ENCODE results near the gene GABRG3. TPM values are rescaled to one million over a fixed set of nuclear protein-coding genes. Genes with fewer than 3 reads are reported as not detected.

Gene GABRG3
- total RNA-seq, 4 donors from 2014 or later = not detected

DNA sequence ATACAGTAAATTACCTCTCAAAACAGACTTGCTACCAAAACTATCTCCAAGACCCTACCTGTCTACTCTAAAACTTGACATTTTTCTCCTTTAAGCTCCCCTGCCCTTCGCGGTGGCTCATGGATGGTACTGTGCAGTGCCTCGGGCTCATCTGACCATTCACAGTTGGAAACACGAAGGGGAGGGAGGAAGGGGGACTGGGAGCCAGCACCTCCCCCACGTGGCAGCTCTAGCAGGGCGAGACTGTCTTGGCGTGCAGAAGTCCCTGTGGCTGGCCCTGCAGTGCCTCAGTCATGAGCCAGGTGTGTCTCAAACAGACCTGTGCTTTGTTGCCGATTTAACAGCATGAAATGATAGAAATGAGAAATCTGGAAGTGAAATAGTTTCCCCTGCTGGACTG lies 372.0 kb downstream of the GABRG3 start:
- H3K27me3 ChIP-seq = no peaks in the 10 kb centered on the region
- DNase-seq (ENCODE audit: extremely low spot score) = peak; percentile 57
- H3K36me3 ChIP-seq = no peaks in the 10 kb centered on the region
- H3K4me1 ChIP-seq = no peaks in the 10 kb centered on the region
- WGBS = 58% methylated on average over 8 of the region's 8 CpGs
- no peak overlapping the region for H3K4me3 ChIP-seq
- peaks cover 0 to 6% (median 0%) of the 10 kb centered on the region in 4 donors for H3K9me3 ChIP-seq
- no peak overlapping the region for H3K27ac ChIP-seq (replicated peaks in 1 of 4)
- intact Hi-C loops (cut with DNase I) = no loop called here
- TF ChIP-seq POLR2A (IDR thresholded peaks at IDR 0.05; ENCODE audit: low read depth) (no peak), POLR2AphosphoS5 (IDR thresholded peaks at IDR 0.05) (no peak), EP300 (IDR thresholded peaks at IDR 0.05) (no peak)
- TF ChIP-seq, protein P1, sequence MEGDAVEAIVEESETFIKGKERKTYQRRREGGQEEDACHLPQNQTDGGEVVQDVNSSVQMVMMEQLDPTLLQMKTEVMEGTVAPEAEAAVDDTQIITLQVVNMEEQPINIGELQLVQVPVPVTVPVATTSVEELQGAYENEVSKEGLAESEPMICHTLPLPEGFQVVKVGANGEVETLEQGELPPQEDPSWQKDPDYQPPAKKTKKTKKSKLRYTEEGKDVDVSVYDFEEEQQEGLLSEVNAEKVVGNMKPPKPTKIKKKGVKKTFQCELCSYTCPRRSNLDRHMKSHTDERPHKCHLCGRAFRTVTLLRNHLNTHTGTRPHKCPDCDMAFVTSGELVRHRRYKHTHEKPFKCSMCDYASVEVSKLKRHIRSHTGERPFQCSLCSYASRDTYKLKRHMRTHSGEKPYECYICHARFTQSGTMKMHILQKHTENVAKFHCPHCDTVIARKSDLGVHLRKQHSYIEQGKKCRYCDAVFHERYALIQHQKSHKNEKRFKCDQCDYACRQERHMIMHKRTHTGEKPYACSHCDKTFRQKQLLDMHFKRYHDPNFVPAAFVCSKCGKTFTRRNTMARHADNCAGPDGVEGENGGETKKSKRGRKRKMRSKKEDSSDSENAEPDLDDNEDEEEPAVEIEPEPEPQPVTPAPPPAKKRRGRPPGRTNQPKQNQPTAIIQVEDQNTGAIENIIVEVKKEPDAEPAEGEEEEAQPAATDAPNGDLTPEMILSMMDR (IDR thresholded peaks at IDR 0.05) = no peak

DNA sequence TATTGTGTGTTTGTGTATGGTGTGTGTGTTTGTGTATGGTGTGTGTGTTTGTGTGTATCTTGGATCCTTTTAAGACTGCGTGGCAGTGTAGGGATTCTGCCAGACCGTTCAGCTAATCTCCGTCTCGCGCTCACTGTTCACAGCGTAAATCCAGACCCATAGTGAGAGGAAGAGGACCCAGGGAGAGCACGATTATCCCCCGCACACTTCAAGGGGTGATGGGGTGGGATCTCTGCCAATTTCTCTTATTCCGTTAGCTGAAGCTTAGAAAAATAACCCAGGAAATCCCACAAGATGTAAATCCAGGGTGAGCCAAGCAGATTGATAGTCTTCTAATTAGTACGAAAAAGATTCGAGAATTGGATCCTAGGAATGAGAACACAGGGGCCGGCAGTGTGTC lies 381.2 kb downstream of the GABRG3 start:
- H3K4me3 ChIP-seq = no peak overlapping the region
- TF ChIP-seq, protein P1 (IDR thresholded peaks at IDR 0.05) = no peak
- TF ChIP-seq POLR2A (IDR thresholded peaks at IDR 0.05; ENCODE audit: low read depth) = no peak
- TF ChIP-seq POLR2AphosphoS5 (IDR thresholded peaks at IDR 0.05) = no peak
- TF ChIP-seq EP300 (IDR thresholded peaks at IDR 0.05) = no peak
- H3K4me1 ChIP-seq = no peaks in the 10 kb centered on the region
- H3K27ac ChIP-seq (replicated peaks in 1 of 4) = no peak overlapping the region
- intact Hi-C loops (cut with DNase I) = loop anchor here (10.0 kb wide), 1 partner anchor 297 kb away; no protein-coding TSS in a partner anchor
- peaks cover 0 to 5% (median 0%) of the 10 kb centered on the region in 4 donors for H3K27me3 ChIP-seq
- no peak for DNase-seq (ENCODE audit: extremely low spot score)
- no peaks in the 10 kb centered on the region for H3K36me3 ChIP-seq
- WGBS = 56% methylated on average over 12 of the region's 12 CpGs
- peaks cover 0 to 9% (median 0%) of the 10 kb centered on the region in 4 donors for H3K9me3 ChIP-seq

DNA sequence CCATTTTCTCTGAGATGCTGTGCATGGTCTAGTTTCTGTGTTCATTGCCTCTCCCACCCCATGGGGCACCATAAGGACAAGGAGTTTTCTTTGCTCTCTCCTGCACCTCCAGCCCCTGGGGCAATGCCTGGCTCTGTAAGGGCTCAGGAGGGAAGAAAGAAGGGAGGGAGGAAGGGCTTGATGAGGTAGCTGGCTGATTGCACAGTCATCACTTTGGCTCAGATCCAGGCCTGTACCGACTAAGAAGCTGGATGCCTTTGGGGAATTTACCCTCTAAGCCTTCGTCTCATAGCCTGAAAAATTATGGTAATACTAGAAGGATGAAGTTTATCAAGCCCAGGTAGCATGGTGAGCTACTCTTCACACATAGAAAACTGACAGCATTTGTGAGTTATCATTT lies 382.9 kb downstream of the GABRG3 start:
- H3K27ac ChIP-seq (replicated peaks in 1 of 4) = no peak overlapping the region
- H3K4me3 ChIP-seq = no peak overlapping the region
- no peaks in the 10 kb centered on the region for H3K36me3 ChIP-seq
- peaks cover 0 to 13% (median 0%) of the 10 kb centered on the region in 4 donors for H3K27me3 ChIP-seq
- WGBS = 23% methylated on average over 2 of the region's 2 CpGs
- H3K4me1 ChIP-seq = peaks cover 0 to 5% (median 5%) of the 10 kb centered on the region in 4 donors
- peaks cover 0 to 5% (median 0%) of the 10 kb centered on the region in 4 donors for H3K9me3 ChIP-seq
- intact Hi-C loops (cut with DNase I) = loop anchor here (10.0 kb wide), 1 partner anchor 299 kb away; no protein-coding TSS in a partner anchor
- no peak for DNase-seq (ENCODE audit: extremely low spot score)
- TF ChIP-seq POLR2AphosphoS5 (IDR thresholded peaks at IDR 0.05) (no peak), POLR2A (IDR thresholded peaks at IDR 0.05; ENCODE audit: low read depth) (no peak), EP300 (IDR thresholded peaks at IDR 0.05) (no peak)
- TF ChIP-seq, protein P1 (IDR thresholded peaks at IDR 0.05) = no peak

DNA sequence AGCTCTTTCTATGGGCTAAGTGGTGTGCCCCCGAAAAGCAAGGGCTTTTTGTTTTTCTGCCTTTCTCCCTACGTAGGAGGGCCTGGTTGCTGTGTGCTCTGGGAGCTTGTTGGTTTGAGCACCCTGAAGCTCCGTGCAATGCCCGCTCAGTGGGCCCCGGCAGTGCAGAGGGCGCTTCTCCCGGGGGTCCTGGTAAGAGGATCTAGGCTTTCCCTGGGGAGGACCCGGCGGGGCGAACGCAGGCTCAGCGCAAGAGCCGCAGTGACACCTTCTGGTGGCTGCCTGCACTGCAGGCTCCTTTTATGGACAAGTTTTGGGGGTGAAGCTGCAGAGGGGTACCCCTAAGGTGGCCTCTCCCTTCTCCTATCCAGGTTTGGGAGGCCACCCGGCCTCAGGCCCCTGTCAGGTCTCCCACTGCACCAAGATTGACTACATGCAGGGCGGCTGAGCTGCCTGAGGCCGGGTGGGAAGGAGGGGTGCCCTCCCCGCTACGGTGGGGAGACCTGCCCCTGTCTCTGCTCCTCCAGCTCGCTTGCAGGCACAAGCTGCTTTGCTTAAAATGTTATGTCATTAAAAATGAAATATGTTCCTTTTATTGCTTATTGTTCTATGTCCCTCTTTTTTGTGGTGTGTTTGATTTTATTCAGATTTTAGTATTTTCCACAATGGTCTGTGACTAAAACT lies 387.9 kb downstream of the GABRG3 start:
- Histone ChIP-seq H3K27me3 (peaks cover 0 to 11% (median 0%) of the 10 kb centered on the region in 4 donors), H3K9me3 (peaks cover 0 to 5% (median 0%) of the 10 kb centered on the region in 4 donors), H3K27ac (replicated peaks in 1 of 4) (no peak overlapping the region), H3K4me1 (peaks cover 0 to 7% (median 5%) of the 10 kb centered on the region in 4 donors), H3K4me3 (peak overlapping the region in 1 of 4 donors; percentile 25), H3K36me3 (no peaks in the 10 kb centered on the region)
- 39% methylated on average over 8 of the region's 19 CpGs for WGBS
- DNase-seq (ENCODE audit: extremely low spot score) = peak; percentile 64
- intact Hi-C loops (cut with DNase I) = loop anchor here (10.0 kb wide), 1 partner anchor 304 kb away; no protein-coding TSS in a partner anchor
- TF ChIP-seq POLR2AphosphoS5 (IDR thresholded peaks at IDR 0.05) = no peak
- no peak for TF ChIP-seq EP300 (IDR thresholded peaks at IDR 0.05)
- TF ChIP-seq, protein P1 (IDR thresholded peaks at IDR 0.05) = peak; percentile 50 to 74 (median 72)
